Stimulated activated CD8-positive, alpha-beta memory T cell treated with anti-CD3 and anti-CD28 coated beads, Interleukin-7, amount 100 ng/mL, for 48 hours (primary cell): ENCODE results near the gene NOX3.
"Not testable (repeated sequence)": the region's sequence is repeated elsewhere in the genome, so short reads cannot be mapped to it uniquely, and the experiment has no call there.

Source experiments
- DNase-seq, 2 donors: peaks; one replicate each; pipeline ENCODE4 v3.0.0-alpha.2; 2020; ENCODE audit warnings: low read depth in 1 of 2; ENCODE audit errors: extremely low read depth in 1 of 2

The NOX3 gene

DNA sequence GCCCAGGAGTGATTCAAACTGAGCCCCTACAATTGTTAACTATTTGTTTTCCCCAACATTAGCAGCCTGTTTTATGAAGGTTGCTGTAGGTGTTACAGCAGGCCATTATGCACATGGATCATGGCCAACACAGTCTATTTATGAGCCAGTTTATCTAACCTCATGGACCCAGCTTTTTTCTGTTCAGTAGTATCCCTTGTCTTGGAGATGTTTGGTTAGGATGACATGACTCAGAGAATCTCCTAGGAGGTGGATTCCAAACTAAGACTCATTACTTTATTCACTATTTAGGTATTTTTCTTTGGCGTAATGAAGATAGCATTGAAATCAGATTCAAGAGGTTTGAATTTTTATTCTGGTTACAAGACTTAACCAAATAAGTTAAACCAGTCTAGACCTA is 78.6 kb downstream of the NOX3 start:
- no peak for DNase-seq

DNA sequence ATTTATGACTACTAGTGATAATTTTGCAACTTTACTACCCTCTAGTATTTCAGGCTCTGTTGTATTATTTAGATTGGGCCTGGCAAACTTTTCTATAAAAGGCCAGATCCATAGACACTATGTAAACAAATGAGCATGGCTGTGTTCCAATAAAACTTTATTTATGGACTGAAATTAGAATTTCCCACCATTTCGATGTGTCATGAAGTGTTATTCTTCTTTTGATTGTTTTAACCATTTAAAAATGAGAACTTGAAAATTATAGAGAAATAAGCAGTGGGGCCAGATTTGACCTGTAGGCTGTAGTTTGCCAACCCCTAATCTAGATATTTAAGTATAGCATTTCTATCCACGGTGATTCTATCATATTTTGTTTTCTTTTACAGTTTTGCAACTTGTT is 79.8 kb downstream of the NOX3 start:
- no peak for DNase-seq

DNA sequence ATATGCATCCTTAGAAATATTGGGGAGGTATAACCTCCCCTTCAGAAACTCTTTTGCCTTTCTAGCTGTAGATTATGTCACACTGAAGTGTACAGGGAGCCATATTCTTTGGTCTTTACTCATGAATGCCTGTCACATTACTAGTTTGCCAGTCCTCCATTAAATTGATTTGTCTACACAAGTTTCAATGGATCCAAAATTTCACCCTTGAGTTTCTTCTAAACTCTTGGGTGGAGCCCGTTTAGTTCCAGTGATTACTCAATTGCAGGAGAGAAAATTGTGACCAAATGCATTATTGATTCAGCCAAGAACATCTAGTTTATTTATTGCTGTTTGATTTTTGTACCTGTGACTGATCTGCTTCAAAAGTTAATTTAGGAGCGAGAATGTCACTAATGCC is 81.0 kb downstream of the NOX3 start:
- no peak for DNase-seq

DNA sequence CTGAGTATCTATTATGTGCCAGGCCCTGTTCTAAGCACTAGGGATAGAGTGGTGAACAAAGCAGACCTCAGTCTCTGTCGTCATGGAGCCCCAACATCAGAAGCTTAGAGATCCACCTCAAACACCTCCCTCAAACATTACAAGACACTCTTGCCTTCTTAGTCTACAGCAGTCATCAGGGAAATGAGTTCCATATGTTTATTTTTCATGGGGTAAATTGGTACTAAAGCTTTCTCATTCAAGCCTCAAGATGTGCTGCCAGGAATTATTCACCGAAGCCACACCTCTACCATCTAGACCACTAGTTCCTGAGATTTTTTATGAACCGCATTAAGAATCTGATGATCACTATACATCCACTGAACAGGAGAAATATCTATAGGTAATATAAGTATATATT is 82.4 kb downstream of the NOX3 start:
- no peak for DNase-seq

DNA sequence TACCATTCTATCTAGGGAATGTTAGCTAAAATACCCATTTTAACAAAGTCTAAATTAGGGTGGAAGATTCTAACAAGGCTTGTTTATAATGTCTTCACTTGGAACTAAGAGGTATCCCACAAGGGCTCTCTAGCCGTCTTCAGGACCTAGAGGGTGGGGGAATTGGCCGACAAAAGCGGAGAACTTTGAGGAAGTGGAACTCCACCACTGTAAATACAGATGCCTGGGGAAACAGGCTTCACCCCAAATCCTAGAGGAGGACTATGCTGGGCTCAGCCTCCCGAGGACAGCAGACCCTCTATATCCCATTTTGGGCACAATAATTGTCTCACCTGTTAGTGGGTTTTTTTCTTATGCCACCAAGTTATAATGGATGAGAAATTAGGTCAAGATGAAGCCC is 83.4 kb downstream of the NOX3 start:
- no peak for DNase-seq

DNA sequence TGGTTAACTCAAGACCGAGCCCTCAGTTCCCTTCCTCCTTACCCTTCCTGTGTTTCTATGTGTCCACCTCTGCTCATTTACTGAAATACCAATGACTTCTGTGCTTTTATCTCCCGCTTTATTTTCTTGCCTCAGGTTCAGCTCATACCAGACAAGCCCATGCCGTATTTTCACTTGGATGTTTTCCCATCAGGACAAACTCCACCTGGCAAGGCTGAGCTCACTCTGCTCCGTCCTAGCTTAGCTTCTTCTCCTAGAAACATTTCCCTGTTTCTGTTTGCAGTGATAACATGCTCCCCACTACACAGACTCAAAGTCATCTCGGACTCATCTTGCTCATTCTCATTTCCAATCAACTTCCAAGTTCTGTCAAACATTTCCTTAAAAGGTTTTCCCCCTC is 84.4 kb downstream of the NOX3 start:
- DNase-seq = no peak

GRCh38 chr6:155366325-155366724 is 89.3 kb downstream of the NOX3 start:
- no peak for DNase-seq

DNA sequence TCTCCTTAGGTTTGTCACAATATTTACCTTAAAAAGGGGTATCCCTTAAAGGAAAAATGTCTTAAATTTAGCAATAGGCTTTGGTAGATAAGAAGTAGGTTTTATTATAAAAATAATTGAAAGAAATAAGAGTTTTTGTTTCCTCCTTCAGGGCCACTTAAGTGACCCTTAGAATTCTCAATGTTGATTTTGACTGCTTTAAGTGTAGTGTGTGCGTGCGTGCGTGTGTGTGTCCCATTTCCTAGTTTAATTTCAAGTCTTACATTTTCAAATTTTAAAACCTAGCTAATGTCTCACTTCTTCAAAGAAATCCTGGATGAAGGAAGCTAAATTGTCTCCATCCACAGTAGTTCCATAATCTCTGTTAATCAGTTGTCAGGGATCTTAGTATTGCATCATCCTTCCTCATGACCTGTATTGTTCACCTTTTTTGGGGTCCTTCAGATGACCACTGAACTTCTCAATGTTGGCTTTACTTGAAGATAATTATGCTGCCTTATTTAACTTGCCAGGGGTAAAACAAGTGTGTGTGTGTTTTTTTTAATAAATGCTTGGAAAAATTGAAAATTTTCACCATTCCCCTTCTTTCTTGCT is 90.7 kb downstream of the NOX3 start:
- no peak for DNase-seq

DNA sequence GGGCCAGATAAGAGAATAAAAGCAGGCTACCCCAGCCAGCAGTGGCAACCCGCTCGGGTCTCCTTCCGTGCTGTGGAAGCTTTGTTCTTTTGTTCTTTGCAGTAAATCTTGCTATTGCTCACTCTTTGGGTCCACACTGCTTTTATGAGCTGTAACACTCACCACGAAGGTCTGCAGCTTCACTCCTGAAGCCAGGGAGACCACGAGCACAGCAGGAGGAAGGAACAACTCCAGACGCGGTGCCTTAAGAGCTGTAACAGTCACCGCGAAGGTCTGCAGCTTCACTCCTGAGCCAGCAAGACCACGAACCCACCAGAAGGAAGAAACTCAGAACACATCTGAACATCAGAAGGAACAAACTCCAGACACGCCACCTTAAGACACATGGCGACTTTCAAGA is 91.6 kb downstream of the NOX3 start:
- DNase-seq = not testable (repeated sequence)

- not testable (repeated sequence) for DNase-seq
Observed at GRCh38 chr6:155362968-155363632, 92.5 kb downstream of the NOX3 start.

GRCh38 chr6:155354167-155354566 is 101.5 kb downstream of the NOX3 start:
- no peak for DNase-seq

- DNase-seq = no peak
Observed at GRCh38 chr6:155352811-155353210, 102.8 kb downstream of the NOX3 start.

DNA sequence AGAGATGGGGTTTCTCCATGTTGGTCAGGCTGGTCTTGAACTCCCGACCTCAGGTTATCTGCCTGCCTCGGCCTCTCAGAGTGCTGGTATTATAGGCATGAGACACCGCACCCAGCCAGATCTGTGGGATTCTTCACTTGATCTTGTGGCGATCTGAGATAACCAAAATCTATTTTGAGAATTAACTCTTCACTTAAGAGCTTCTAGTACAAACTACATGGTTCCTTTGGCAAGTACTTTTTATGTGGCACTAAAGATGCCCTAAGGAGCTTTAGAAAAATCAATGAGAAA is 103.6 kb downstream of the NOX3 start:
- no peak for DNase-seq

DNA sequence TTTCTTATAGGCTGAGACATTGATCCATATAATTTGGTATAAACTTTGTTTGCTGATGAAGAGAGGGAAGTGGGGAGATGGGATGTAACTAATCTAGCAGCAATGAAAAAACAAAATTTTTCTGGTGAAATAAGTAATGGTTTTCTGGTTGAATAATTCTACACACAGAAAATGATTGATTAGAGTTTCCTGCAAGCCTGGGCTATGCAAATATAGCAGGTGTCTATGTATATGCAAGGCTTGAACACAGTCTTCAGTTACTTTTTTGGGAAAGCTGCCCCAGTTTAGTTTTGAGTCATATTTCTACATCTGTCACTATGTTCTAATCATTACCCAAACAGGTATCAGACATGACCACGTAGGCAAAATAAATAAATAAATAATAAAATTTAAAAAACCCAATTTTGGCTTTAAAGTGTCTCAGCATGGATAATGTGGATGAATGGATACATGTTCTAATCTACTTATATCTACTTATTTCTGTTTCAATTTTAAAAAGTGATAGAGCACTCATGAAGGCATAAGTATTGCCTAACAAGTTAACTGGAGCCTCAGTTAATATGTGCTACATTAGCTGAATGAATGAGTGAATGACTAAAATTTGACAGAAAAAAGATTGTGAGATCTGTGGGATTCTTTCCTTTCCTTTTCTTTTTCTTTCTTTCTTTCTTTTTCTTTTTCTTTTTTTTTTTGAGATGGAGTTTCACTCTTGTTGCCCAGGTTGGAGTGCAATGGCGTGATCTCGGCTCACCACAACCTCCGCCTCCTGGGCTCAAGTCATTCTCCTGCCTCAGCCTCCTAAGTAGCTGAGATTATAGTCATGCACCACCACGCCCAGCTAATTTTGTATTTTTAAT is 104.1 kb downstream of the NOX3 start:
- no peak for DNase-seq

GRCh38 chr6:155349956-155350355 is 105.7 kb downstream of the NOX3 start:
- DNase-seq = no peak

DNA sequence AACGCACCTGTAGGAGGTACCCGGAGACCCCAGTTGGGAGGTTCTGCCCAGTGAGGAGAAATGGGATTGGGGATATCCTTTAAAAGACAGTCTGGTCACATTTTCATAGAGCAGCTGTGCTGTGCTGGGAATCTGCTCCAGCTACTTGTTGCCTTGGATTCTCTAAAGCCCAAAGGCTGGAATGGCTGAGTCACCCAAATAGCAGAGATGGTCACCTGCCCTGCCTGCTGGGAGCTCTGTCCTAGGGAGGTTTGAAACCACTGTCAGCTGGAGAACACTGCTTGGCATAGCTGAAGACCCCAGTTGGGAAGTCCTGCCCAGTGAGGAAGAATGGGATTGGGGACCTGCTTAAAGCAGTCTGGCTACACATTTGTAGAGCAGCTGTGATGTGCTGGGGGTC is 106.5 kb downstream of the NOX3 start:
- no peak for DNase-seq

- DNase-seq = no peak
Observed at GRCh38 chr6:155347800-155348199, 107.8 kb downstream of the NOX3 start.

DNA sequence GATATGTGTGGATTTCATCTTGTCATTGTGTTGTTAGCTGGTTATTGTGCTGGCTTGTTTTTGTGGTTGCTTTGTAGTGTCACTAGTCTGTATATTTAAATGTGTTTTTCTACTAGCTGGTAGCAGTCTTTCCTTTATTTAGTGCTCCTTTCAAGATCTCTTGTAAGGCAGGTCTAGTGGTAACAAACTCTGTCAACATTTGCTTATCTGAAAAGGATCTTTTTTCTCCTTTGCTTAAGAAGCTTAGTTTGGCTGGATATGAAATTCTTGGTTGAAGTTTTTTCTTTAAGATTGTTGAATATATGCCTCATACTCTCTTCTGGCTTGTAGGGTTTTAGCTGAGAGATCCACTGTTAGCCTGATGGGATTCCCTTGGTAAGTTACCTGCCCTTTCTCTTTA is 108.7 kb downstream of the NOX3 start:
- no peak for DNase-seq
